Endodermal cell (in vitro differentiated cells): ENCODE results near the gene MUC2. TPM values are rescaled to one million over a fixed set of nuclear protein-coding genes. Genes with fewer than 3 reads are reported as not detected.

Experiments
- DNase-seq: peaks from one replicate; pipeline ENCODE4 v3.0.0-alpha.2; 2017
- H3K27ac ChIP-seq: 2 replicates; pipeline ENCODE4 v1.5.1; 2013; ENCODE audit warnings: mild to moderate bottlenecking, low read depth, low read length, moderate library complexity
- H3K27me3 ChIP-seq: 2 replicates; pipeline ENCODE4 v1.6.1; 2013; ENCODE audit warnings: mild to moderate bottlenecking, low read length, moderate library complexity; ENCODE audit not compliant: insufficient read depth, control insufficient read depth, poor library complexity, severe bottlenecking
- H3K36me3 ChIP-seq: 2 replicates; pipeline ENCODE4 v1.7.0; 2013; ENCODE audit warnings: mild to moderate bottlenecking, low read length, moderate library complexity; ENCODE audit not compliant: control insufficient read depth, insufficient read depth
- H3K4me1 ChIP-seq: one replicate; pipeline ENCODE4 v1.7.0; 2013; ENCODE audit warnings: low read length; ENCODE audit not compliant: control insufficient read depth, insufficient read depth
- H3K4me3 ChIP-seq: 2 replicates; pipeline ENCODE4 v1.5.1; 2013; ENCODE audit warnings: mild to moderate bottlenecking, low read length, moderate library complexity
- H3K9ac ChIP-seq: 2 replicates; pipeline ENCODE4 v1.6.1; 2013; ENCODE audit warnings: mild to moderate bottlenecking, low read length, moderate library complexity; ENCODE audit not compliant: poor library complexity, severe bottlenecking; ENCODE audit errors: extremely low read depth
- H3K9me3 ChIP-seq: 2 replicates; pipeline ENCODE4 v1.6.1; 2013; ENCODE audit warnings: mild to moderate bottlenecking, low read length, moderate library complexity; ENCODE audit not compliant: control insufficient read depth
- H3K27ac Mint-ChIP-seq: 2 replicates; pipeline ENCODE4 v1.8.0; 2020; ENCODE audit warnings: mixed read lengths
- H3K27me3 Mint-ChIP-seq: 2 replicates; pipeline ENCODE4 v1.8.0; 2021; ENCODE audit warnings: mild to moderate bottlenecking, mixed read lengths; ENCODE audit not compliant: insufficient read depth
- H3K36me3 Mint-ChIP-seq: 2 replicates; pipeline ENCODE4 v1.8.0; 2020; ENCODE audit warnings: low read depth, mixed read lengths
- H3K4me1 Mint-ChIP-seq: 2 replicates; pipeline ENCODE4 v1.8.0; 2020; ENCODE audit warnings: mixed read lengths
- H3K4me3 Mint-ChIP-seq: 2 replicates; pipeline ENCODE4 v1.8.0; 2020; ENCODE audit warnings: mild to moderate bottlenecking, moderate library complexity, mixed read lengths
- H3K9me3 Mint-ChIP-seq: 2 replicates; pipeline ENCODE4 v1.8.0; 2020; ENCODE audit warnings: mild to moderate bottlenecking, mixed read lengths
- CTCF ChIP-seq: fragments of 200-600 bp; sonication (generic); conservative IDR thresholded peaks from 2 replicates; pipeline ENCODE4 v1.5.0; 2021; ENCODE audit warnings: antibody characterized with exemption, mild to moderate bottlenecking
- WGBS, 2 experiments: methylation state at CpG; one replicate each; pipeline versions ENCODE4 v1.1.5 to v1.1.7; 2013; ENCODE audit warnings: missing lambda C conversion rate in 2 of 2, mixed read lengths in 1 of 2; ENCODE audit not compliant: insufficient coverage in 1 of 2, insufficient read length in 1 of 2; 5-methylcytosine and 5-hydroxymethylcytosine counted together
- total RNA-seq, 2 donors: library from RNA; stranded (reverse); fragmentation: NEBNext Ultra II Directional in 1 of 2; extraction: Animal tissue kit (Norgen Biotek cat#: 25700) in 1 of 2; gene quantifications; 2 replicates in 1 of 2; 3 replicates in 1 of 2; pipeline ENCODE4 v1.2.1, GENCODE V29; 2021

The MUC2 gene
- total RNA-seq, 2 donors from 2014 or later = not detected

GRCh38 chr11:1107316-1108245, 32.9 kb downstream of the MUC2 start:
- WGBS, 2 experiments = 89 to 91% methylated on average over 22 to 32 of the region's 32 CpGs
- H3K36me3 ChIP-seq = no peaks in the 10 kb centered on the region
- Mint-ChIP-seq H3K9me3 (no peaks in the 10 kb centered on the region), H3K27me3 (no peaks in the 10 kb centered on the region), H3K36me3 (no peaks in the 10 kb centered on the region), H3K27ac (no peak overlapping the region), H3K4me1 (no peaks in the 10 kb centered on the region), H3K4me3 (no peak overlapping the region)
- no peak overlapping the region for H3K9ac ChIP-seq
- H3K4me3 ChIP-seq = no peak overlapping the region
- no peaks in the 10 kb centered on the region for H3K4me1 ChIP-seq
- no peak overlapping the region for H3K27ac ChIP-seq
- no peaks in the 10 kb centered on the region for H3K27me3 ChIP-seq
- DNase-seq = no peak
- no peak for TF ChIP-seq CTCF
- H3K9me3 ChIP-seq = no peaks in the 10 kb centered on the region

- DNase-seq = no peak
- no peaks in the 10 kb centered on the region for H3K4me1 ChIP-seq
- H3K27ac ChIP-seq = no peak overlapping the region
- 89 to 96% methylated on average over 24 to 29 of the region's 29 CpGs for WGBS, 2 experiments
- no peak overlapping the region for H3K4me3 ChIP-seq
- Mint-ChIP-seq H3K4me1 (no peaks in the 10 kb centered on the region), H3K27ac (no peak overlapping the region), H3K9me3 (no peaks in the 10 kb centered on the region), H3K4me3 (no peak overlapping the region), H3K36me3 (no peaks in the 10 kb centered on the region), H3K27me3 (no peaks in the 10 kb centered on the region)
- H3K27me3 ChIP-seq = no peaks in the 10 kb centered on the region
- TF ChIP-seq CTCF = no peak
- no peaks in the 10 kb centered on the region for H3K36me3 ChIP-seq
- H3K9me3 ChIP-seq = no peaks in the 10 kb centered on the region
- H3K9ac ChIP-seq = no peak overlapping the region
Observed at GRCh38 chr11:1108246-1108900, 33.7 kb downstream of the MUC2 start.

- Histone ChIP-seq H3K9me3 (no peaks in the 10 kb centered on the region), H3K27ac (no peak overlapping the region), H3K36me3 (no peaks in the 10 kb centered on the region), H3K4me1 (no peaks in the 10 kb centered on the region), H3K9ac (no peak overlapping the region), H3K27me3 (no peaks in the 10 kb centered on the region), H3K4me3 (no peak overlapping the region)
- Mint-ChIP-seq H3K27ac (no peak overlapping the region), H3K9me3 (no peaks in the 10 kb centered on the region), H3K4me3 (no peak overlapping the region), H3K36me3 (no peaks in the 10 kb centered on the region), H3K4me1 (no peaks in the 10 kb centered on the region), H3K27me3 (no peaks in the 10 kb centered on the region)
- TF ChIP-seq CTCF = no peak
- 87 to 90% methylated on average over 16 to 28 of the region's 28 CpGs for WGBS, 2 experiments
- DNase-seq = no peak
Observed at GRCh38 chr11:1109101-1109917, 34.6 kb downstream of the MUC2 start.
